GM18517 (cell line): ENCODE measurements around the gene FREM2.

Experiments used
- ATAC-seq: cut with Tn5 transposase; IDR thresholded peaks from one replicate; pipeline ENCODE4 v1.9.1; 2021; ENCODE audit warnings: mild to moderate bottlenecking, moderate library complexity; ENCODE audit not compliant: unreplicated experiment

FREM2 gene

GRCh38 chr13:38819596-38819995 lies 132.7 kb downstream of the FREM2 start:
- ATAC-seq = no peak

- ATAC-seq = no peak
Measured at GRCh38 chr13:38821770-38822551, 135.1 kb downstream of the FREM2 start.

- no peak for ATAC-seq
Measured at GRCh38 chr13:38824342-38824741, 137.5 kb downstream of the FREM2 start.

- ATAC-seq = no peak
Measured at GRCh38 chr13:38826182-38826813, 139.4 kb downstream of the FREM2 start.

GRCh38 chr13:38830442-38831045 lies 143.7 kb downstream of the FREM2 start:
- no peak for ATAC-seq

- no peak for ATAC-seq
Measured at GRCh38 chr13:38844581-38844980, 157.7 kb downstream of the FREM2 start.

- ATAC-seq = no peak
Measured at GRCh38 chr13:38848360-38848759, 161.5 kb downstream of the FREM2 start.

- no peak for ATAC-seq
Measured at GRCh38 chr13:38849315-38849714, 162.4 kb downstream of the FREM2 start.

- no peak for ATAC-seq
Measured at GRCh38 chr13:38850868-38851626, 164.2 kb downstream of the FREM2 start.

GRCh38 chr13:38854226-38854625 lies 167.3 kb downstream of the FREM2 start:
- ATAC-seq = no peak

GRCh38 chr13:38856065-38856464 lies 169.2 kb downstream of the FREM2 start:
- ATAC-seq = no peak

- no peak for ATAC-seq
Measured at GRCh38 chr13:38862443-38862842, 175.6 kb downstream of the FREM2 start.

- no peak for ATAC-seq
Measured at GRCh38 chr13:38863536-38863935, 176.7 kb downstream of the FREM2 start.

GRCh38 chr13:38866649-38867048 lies 179.8 kb downstream of the FREM2 start:
- ATAC-seq = no peak

- no peak for ATAC-seq
Measured at GRCh38 chr13:38868399-38868798, 181.5 kb downstream of the FREM2 start.

- no peak for ATAC-seq
Measured at GRCh38 chr13:38868870-38869269, 182.0 kb downstream of the FREM2 start.

GRCh38 chr13:38871275-38871674 lies 184.4 kb downstream of the FREM2 start:
- ATAC-seq = no peak

GRCh38 chr13:38872693-38873092 lies 185.8 kb downstream of the FREM2 start:
- ATAC-seq = peak; percentile 76

GRCh38 chr13:38875186-38875875 lies 188.5 kb downstream of the FREM2 start:
- ATAC-seq = no peak

- no peak for ATAC-seq
Measured at GRCh38 chr13:38879278-38879677, 192.4 kb downstream of the FREM2 start.

- ATAC-seq = no peak
Measured at GRCh38 chr13:38879786-38880185, 192.9 kb downstream of the FREM2 start.
